Measurements from ENCODE around the gene YARS1. TPM values are rescaled to one million over a fixed set of nuclear protein-coding genes. Genes with fewer than 3 reads are reported as not detected.

The YARS1 gene
- total and polyA plus RNA-seq, 7 experiments from 2014 or later: 48.6 to 175 (median 85.4) TPM

GRCh38 chr1:32817815-32818786, 943 bp upstream of the YARS1 start:
- Histone ChIP-seq H3K27me3 (ENCODE audit: control insufficient read depth in 2 of 2, insufficient read depth in 2 of 2, low read length in 2 of 2) (no peaks in the 10 kb centered on the region), H3K27ac (ENCODE audit: low read depth, low read length) (peak overlapping the region; percentile 85), H3K4me1 (ENCODE audit: control insufficient read depth in 2 of 2, insufficient read depth in 2 of 2, low read length in 2 of 2) (peaks cover 26 to 41% of the 10 kb centered on the region in 2 donors), H3K4me3 (ENCODE audit: low read length) (peak overlapping the region; percentile 86), H3K36me3 (ENCODE audit: control insufficient read depth in 2 of 3, insufficient read depth in 3 of 3, low read length in 3 of 3) (peaks cover 0 to 9% (median 0%) of the 10 kb centered on the region in 3 experiments), H3K9me3 (ENCODE audit: control insufficient read depth in 2 of 3, low read length in 3 of 3) (no peaks in the 10 kb centered on the region)
- peak overlapping the region; percentile 82 to 96 (median 92) for H3K27ac Mint-ChIP-seq
- no peaks in the 10 kb centered on the region for H3K27me3 Mint-ChIP-seq
- CTCF ChIA-PET: interaction anchor here (0.7 kb wide), 1 partner anchor 58 kb away, joined by 3 read pairs; no protein-coding TSS in a partner anchor
- peaks cover 0 to 27% (median 10%) of the 10 kb centered on the region in 5 donors for H3K36me3 Mint-ChIP-seq
- intact Hi-C loops (cut with micrococcal nuclease): loop anchor here (1.0 to 5.0 kb wide), 16 partner anchors 17 to 1521 kb away; partner anchors contain the start of genes AK2 (in 2 of the 2), BSDC1 (in 2 of the 2), ZBTB8OS (in 2 of the 2) and AZIN2 (in 1 of the 2)
- H3K9me3 Mint-ChIP-seq: no peaks in the 10 kb centered on the region
- ATAC-seq (no peak), DNase-seq (peak in 7 of 9 donors; percentile 19 to 55 (median 24))
- POLR2A ChIA-PET: interaction anchor here (0.7 to 1.4 kb wide), 6 partner anchors 40 to 638 kb away, joined by 3 to 5 read pairs (median 4); partner anchors contain the start of genes RBBP4 and ZBTB8OS
- peaks cover 31 to 68% (median 55%) of the 10 kb centered on the region in 7 donors for H3K4me1 Mint-ChIP-seq
- H3K4me3 Mint-ChIP-seq: peak overlapping the region; percentile 85 to 99 (median 96)

- ChIA-PET POLR2A (interaction anchor here (0.8 to 1.3 kb wide), 4 partner anchors 9 to 264 kb away, joined by 3 to 4 read pairs (median 3); partner anchors contain the start of genes AZIN2, RBBP4, RNF19B and ZBTB8OS), CTCF (interaction anchor here (0.6 kb wide), 1 partner anchor 417 kb away, joined by 4 read pairs; no protein-coding TSS in a partner anchor)
- Mint-ChIP-seq H3K4me1 (peaks cover 35 to 72% (median 61%) of the 10 kb centered on the region in 7 donors), H3K27ac (peak overlapping the region; percentile 74 to 96 (median 92)), H3K9me3 (no peaks in the 10 kb centered on the region), H3K27me3 (no peaks in the 10 kb centered on the region), H3K36me3 (peaks cover 0 to 27% (median 10%) of the 10 kb centered on the region in 5 donors), H3K4me3 (peak overlapping the region; percentile 85 to 99 (median 96))
- Histone ChIP-seq H3K4me1 (ENCODE audit: control insufficient read depth in 2 of 2, insufficient read depth in 2 of 2, low read length in 2 of 2) (peaks cover 26 to 36% of the 10 kb centered on the region in 2 donors), H3K9me3 (ENCODE audit: control insufficient read depth in 2 of 3, low read length in 3 of 3) (no peaks in the 10 kb centered on the region), H3K4me3 (ENCODE audit: low read length) (peak overlapping the region; percentile 86), H3K27ac (ENCODE audit: low read depth, low read length) (peak overlapping the region; percentile 74), H3K36me3 (ENCODE audit: control insufficient read depth in 2 of 3, insufficient read depth in 3 of 3, low read length in 3 of 3) (peaks cover 0 to 9% (median 0%) of the 10 kb centered on the region in 3 experiments), H3K27me3 (ENCODE audit: control insufficient read depth in 2 of 2, insufficient read depth in 2 of 2, low read length in 2 of 2) (no peaks in the 10 kb centered on the region)
- no peak for ATAC-seq
- DNase-seq: no peak
- intact Hi-C loops (cut with micrococcal nuclease): loop anchor here (1.0 to 5.0 kb wide), 16 partner anchors 15 to 1520 kb away; partner anchors contain the start of genes AK2 (in 2 of the 2), BSDC1 (in 2 of the 2), ZBTB8OS (in 2 of the 2) and AZIN2 (in 1 of the 2)
These were observed 441 bp downstream of the YARS1 start for GRCh38 chr1:32816676-32817158.

- Mint-ChIP-seq H3K9me3 (no peaks in the 10 kb centered on the region), H3K27ac (peak overlapping the region in 4 of 9 donors; percentile 6 to 39 (median 23)), H3K36me3 (peaks cover 0 to 36% (median 25%) of the 10 kb centered on the region in 5 donors), H3K4me3 (peak overlapping the region in 9 of 10 donors; percentile 12 to 98 (median 39)), H3K4me1 (peaks cover 34 to 66% (median 61%) of the 10 kb centered on the region in 7 donors), H3K27me3 (no peaks in the 10 kb centered on the region)
- no peak for DNase-seq
- ChIA-PET POLR2A (no interaction called here), CTCF (no interaction called here)
- intact Hi-C loops (cut with micrococcal nuclease): no loop called here
- Histone ChIP-seq H3K36me3 (ENCODE audit: control insufficient read depth in 2 of 3, insufficient read depth in 3 of 3, low read length in 3 of 3) (peaks cover 4 to 29% (median 7%) of the 10 kb centered on the region in 3 experiments), H3K9me3 (ENCODE audit: control insufficient read depth in 2 of 3, low read length in 3 of 3) (no peaks in the 10 kb centered on the region), H3K27me3 (ENCODE audit: control insufficient read depth in 2 of 2, insufficient read depth in 2 of 2, low read length in 2 of 2) (no peaks in the 10 kb centered on the region), H3K27ac (ENCODE audit: low read depth, low read length) (no peak overlapping the region), H3K4me1 (ENCODE audit: control insufficient read depth in 2 of 2, insufficient read depth in 2 of 2, low read length in 2 of 2) (peaks cover 25 to 31% of the 10 kb centered on the region in 2 donors), H3K4me3 (ENCODE audit: low read length) (no peak overlapping the region)
- no peak for ATAC-seq
These were observed 3.0 kb downstream of the YARS1 start for GRCh38 chr1:32813941-32814739.

DNA sequence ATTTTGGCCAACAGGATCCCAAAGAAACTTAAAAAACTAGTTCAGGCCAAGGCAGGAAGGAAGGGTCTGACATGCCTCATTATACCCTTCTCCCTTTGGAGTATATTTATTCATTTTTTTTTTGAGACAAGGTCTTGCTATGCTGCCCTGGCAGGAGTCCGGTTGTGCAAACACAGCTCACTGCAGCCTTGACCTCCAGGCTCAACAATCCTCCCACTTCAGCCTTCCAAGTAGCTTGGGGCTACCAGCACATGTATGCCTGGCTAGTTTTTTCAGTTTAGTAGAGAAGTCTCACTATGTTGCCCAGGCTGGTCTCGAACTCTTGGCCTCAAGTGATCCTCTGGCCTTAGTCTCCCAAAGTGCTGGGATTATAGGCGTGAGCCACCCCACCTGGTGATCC, 5.2 kb downstream of the YARS1 start:
- ChIA-PET POLR2A (no interaction called here), CTCF (no interaction called here)
- Histone ChIP-seq H3K36me3 (ENCODE audit: control insufficient read depth in 2 of 3, insufficient read depth in 3 of 3, low read length in 3 of 3) (peaks cover 7 to 37% (median 13%) of the 10 kb centered on the region in 3 experiments), H3K27me3 (ENCODE audit: control insufficient read depth in 2 of 2, insufficient read depth in 2 of 2, low read length in 2 of 2) (no peaks in the 10 kb centered on the region), H3K9me3 (ENCODE audit: control insufficient read depth in 2 of 3, low read length in 3 of 3) (no peaks in the 10 kb centered on the region), H3K4me3 (ENCODE audit: low read length) (no peak overlapping the region), H3K27ac (ENCODE audit: low read depth, low read length) (no peak overlapping the region), H3K4me1 (ENCODE audit: control insufficient read depth in 2 of 2, insufficient read depth in 2 of 2, low read length in 2 of 2) (peaks cover 16 to 24% of the 10 kb centered on the region in 2 donors)
- intact Hi-C loops (cut with micrococcal nuclease): no loop called here
- H3K27me3 Mint-ChIP-seq: no peaks in the 10 kb centered on the region
- H3K9me3 Mint-ChIP-seq: no peaks in the 10 kb centered on the region
- peak overlapping the region in 2 of 9 donors; percentile 30 to 42 for H3K27ac Mint-ChIP-seq
- DNase-seq (no peak), ATAC-seq (no peak)
- H3K36me3 Mint-ChIP-seq: peaks cover 0 to 45% (median 32%) of the 10 kb centered on the region in 5 donors
- H3K4me1 Mint-ChIP-seq: peaks cover 25 to 63% (median 55%) of the 10 kb centered on the region in 7 donors
- no peak overlapping the region for H3K4me3 Mint-ChIP-seq

DNA sequence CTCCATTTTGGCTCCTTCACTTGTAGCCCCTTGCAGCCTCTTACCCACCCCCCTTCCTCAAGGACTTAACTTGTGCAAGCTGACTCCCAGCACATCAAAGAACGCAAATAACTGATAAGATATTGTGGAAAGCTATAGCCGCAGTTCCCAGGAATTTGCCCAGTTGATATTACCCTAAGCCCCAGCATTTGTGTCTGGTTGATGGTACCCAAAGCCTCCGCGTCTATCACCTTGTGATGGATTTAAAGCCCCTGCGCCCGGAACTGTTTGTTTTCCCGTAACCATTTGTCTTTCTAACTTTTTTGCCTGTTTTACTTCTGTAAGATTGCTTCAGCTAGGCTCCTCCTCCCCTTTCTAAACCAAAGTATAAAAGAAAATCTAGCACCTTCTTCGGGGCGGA, 5.9 kb downstream of the YARS1 start:
- POLR2A ChIA-PET: no interaction called here
- no peaks in the 10 kb centered on the region for H3K9me3 ChIP-seq (ENCODE audit: control insufficient read depth in 2 of 3, low read length in 3 of 3)
- H3K36me3 ChIP-seq (ENCODE audit: control insufficient read depth in 2 of 3, insufficient read depth in 3 of 3, low read length in 3 of 3): peaks cover 7 to 43% (median 13%) of the 10 kb centered on the region in 3 experiments
- Mint-ChIP-seq H3K27ac (peak overlapping the region in 4 of 9 donors; percentile 4 to 57 (median 30)), H3K4me3 (no peak overlapping the region), H3K9me3 (no peaks in the 10 kb centered on the region), H3K4me1 (peaks cover 25 to 63% (median 49%) of the 10 kb centered on the region in 7 donors), H3K36me3 (peaks cover 0 to 50% (median 30%) of the 10 kb centered on the region in 5 donors), H3K27me3 (no peaks in the 10 kb centered on the region)
- CTCF ChIA-PET: no interaction called here
- no peak overlapping the region for H3K27ac ChIP-seq (ENCODE audit: low read depth, low read length)
- H3K27me3 ChIP-seq (ENCODE audit: control insufficient read depth in 2 of 2, insufficient read depth in 2 of 2, low read length in 2 of 2): no peaks in the 10 kb centered on the region
- DNase-seq (no peak), ATAC-seq (no peak)
- peaks cover 16 to 22% of the 10 kb centered on the region in 2 donors for H3K4me1 ChIP-seq (ENCODE audit: control insufficient read depth in 2 of 2, insufficient read depth in 2 of 2, low read length in 2 of 2)
- intact Hi-C loops (cut with micrococcal nuclease): no loop called here
- no peak overlapping the region for H3K4me3 ChIP-seq (ENCODE audit: low read length)

DNA sequence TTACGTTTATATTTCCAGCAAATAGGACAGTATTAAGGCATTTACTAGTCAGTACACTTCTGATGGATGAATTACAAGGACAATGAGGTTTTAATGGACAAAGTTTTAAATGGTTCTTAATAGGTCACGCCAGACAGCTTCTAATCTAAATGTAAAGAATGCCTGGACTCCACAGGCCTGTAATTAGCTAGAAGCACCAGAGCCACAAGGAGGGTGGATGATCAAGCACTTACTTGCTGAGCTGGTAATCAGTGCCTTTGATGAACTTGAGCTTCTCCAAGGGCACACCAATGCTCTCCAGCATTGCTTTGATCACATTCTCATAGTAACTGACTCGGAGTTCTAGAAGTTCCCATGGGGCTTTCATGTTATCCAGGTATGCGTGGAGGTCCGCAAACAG, 6.8 kb downstream of the YARS1 start:
- ChIA-PET POLR2A (no interaction called here), CTCF (no interaction called here)
- Histone ChIP-seq H3K9me3 (ENCODE audit: control insufficient read depth in 2 of 3, low read length in 3 of 3) (no peaks in the 10 kb centered on the region), H3K4me1 (ENCODE audit: control insufficient read depth in 2 of 2, insufficient read depth in 2 of 2, low read length in 2 of 2) (peaks cover 12 to 13% of the 10 kb centered on the region in 2 donors), H3K27ac (ENCODE audit: low read depth, low read length) (no peak overlapping the region), H3K36me3 (ENCODE audit: control insufficient read depth in 2 of 3, insufficient read depth in 3 of 3, low read length in 3 of 3) (peaks cover 7 to 52% (median 13%) of the 10 kb centered on the region in 3 experiments), H3K4me3 (ENCODE audit: low read length) (no peak overlapping the region), H3K27me3 (ENCODE audit: control insufficient read depth in 2 of 2, insufficient read depth in 2 of 2, low read length in 2 of 2) (no peaks in the 10 kb centered on the region)
- Mint-ChIP-seq H3K9me3 (no peaks in the 10 kb centered on the region), H3K27me3 (no peaks in the 10 kb centered on the region), H3K4me3 (no peak overlapping the region), H3K36me3 (peaks cover 0 to 59% (median 38%) of the 10 kb centered on the region in 5 donors), H3K27ac (no peak overlapping the region), H3K4me1 (peaks cover 20 to 64% (median 44%) of the 10 kb centered on the region in 7 donors)
- intact Hi-C loops (cut with micrococcal nuclease): no loop called here
- ATAC-seq: no peak
- DNase-seq: no peak

Data from naive thymus-derived CD4-positive, alpha-beta T cell (primary cell).